Panc1 (cell line): ENCODE results near the gene SH3PXD2B. TPM values are rescaled to one million over a fixed set of nuclear protein-coding genes. Genes with fewer than 3 reads are reported as not detected.
A peak's percentile ranks its signal among the peaks of the same experiment; 100 is the strongest.

Experiments
- ATAC-seq: fragments of 200-7000 bp; cut with Tn5 transposase; 2 replicates; pipeline ENCODE4 v1.9.1; 2020; ENCODE audit warnings: mild to moderate bottlenecking, moderate library complexity
- BruUV-seq: library from RNA; stranded (reverse); fragments of 400-500 nt; replicated peaks from 2 replicates; lab custom pipeline; 2021; lab: Mats Ljungman, UMichigan
- CTCF ChIA-PET: fragments of 300-600 bp; sonication (Branson Sonifier 250); formaldehyde crosslinking; loops from one replicate; lab custom pipeline; 2022; ENCODE audit warnings: antibody characterized with exemption; lab: Charles Lee
- POLR2A ChIA-PET: fragments of 300-600 bp; sonication (Branson Sonifier 250); formaldehyde crosslinking; loops from one replicate; lab custom pipeline; 2022; ENCODE audit warnings: antibody characterized with exemption; lab: Charles Lee
- DNase-seq: peaks from one replicate; pipeline ENCODE4 v3.0.0-alpha.2; 2010; ENCODE audit warnings: low read depth, low spot score
- H3K27ac ChIP-seq: 2 replicates; pipeline ENCODE4 v1.5.1; 2011; ENCODE audit warnings: mild to moderate bottlenecking, low read length, inconsistent platforms
- H3K27me3 ChIP-seq: fragments of 200-500 bp; sonication (Bioruptor generic); 2 replicates; pipeline ENCODE4 v1.6.0; 2014; ENCODE audit warnings: low read length, inconsistent platforms; ENCODE audit not compliant: control insufficient read depth, insufficient read depth
- H3K36me3 ChIP-seq: fragments of 200-500 bp; sonication (Bioruptor generic); 2 replicates; pipeline ENCODE4 v1.5.1; 2014; ENCODE audit warnings: inconsistent platforms, mild to moderate bottlenecking, low read length, moderate library complexity; ENCODE audit not compliant: control insufficient read depth, insufficient read depth
- H3K4me1 ChIP-seq: 2 replicates; pipeline ENCODE4 v1.5.1; 2011; ENCODE audit warnings: inconsistent platforms, mild to moderate bottlenecking, low read length, moderate library complexity; ENCODE audit not compliant: control insufficient read depth, insufficient read depth
- H3K4me3 ChIP-seq, 2 experiments: 2 replicates each; pipeline ENCODE4 v1.5.1; 2011 to 2012; ENCODE audit warnings: low read depth in 2 of 2, low read length in 2 of 2, mild to moderate bottlenecking in 2 of 2, inconsistent platforms in 1 of 2, moderate library complexity in 1 of 2
- H3K9me3 ChIP-seq: fragments of 200-500 bp; sonication (Bioruptor generic); 2 replicates; pipeline ENCODE4 v1.5.1; 2014; ENCODE audit warnings: low read depth, mild to moderate bottlenecking, inconsistent platforms, low read length, moderate library complexity; ENCODE audit not compliant: control insufficient read depth, insufficient read depth
- CTCF ChIP-seq: fragments of 450-650 bp; IDR thresholded peaks from 2 replicates; pipeline ENCODE4 v1.5.1; 2017; ENCODE audit warnings: mild to moderate bottlenecking
- POLR2AphosphoS5 ChIP-seq: IDR thresholded peaks from 2 replicates; pipeline ENCODE4 v1.6.1; 2012; ENCODE audit warnings: mild to moderate bottlenecking, low read depth, low read length, moderate library complexity
- SIN3A ChIP-seq: IDR thresholded peaks from 2 replicates; pipeline ENCODE4 v1.6.1; 2012; ENCODE audit warnings: low read depth, mild to moderate bottlenecking, low read length, moderate library complexity, borderline replicate concordance; ENCODE audit not compliant: insufficient read depth
- TCF7L2 ChIP-seq: IDR thresholded peaks from 2 replicates; pipeline ENCODE4 v1.6.1; 2011; ENCODE audit warnings: mild to moderate bottlenecking, low read depth, low read length, inconsistent platforms
- in situ Hi-C: cut with HindIII; loops from 2 replicates; pipeline ENCODE4 v1.10.0; 2016; ENCODE audit warnings: low sequenced_read_pairs, low pct_unique_long_range_greater_than_20kb
- intact Hi-C: fragments of 100-400 bp; cut with micrococcal nuclease; formaldehyde crosslinking; loops from one replicate; pipeline ENCODE4 v1.10.0; 2022; ENCODE audit not compliant: unreplicated experiment
- total RNA-seq: library from RNA; stranded (reverse); gene quantifications from one replicate; pipeline ENCODE4 v1.2.1, GENCODE V29; 2021; ENCODE audit not compliant: unreplicated experiment
- TF ChIP-seq, protein P1 (sequence below), 2 experiments: IDR thresholded peaks; 2 replicates each; pipeline ENCODE4 v1.6.1; 2011 to 2012; ENCODE audit warnings: low read depth in 2 of 2, control low read depth in 1 of 2, low read length in 1 of 2, mild to moderate bottlenecking in 1 of 2, moderate library complexity in 1 of 2; ENCODE audit not compliant: insufficient read depth in 1 of 2

SH3PXD2B gene
- total RNA-seq, 1 experiment from 2014 or later, result 39.7 TPM

GRCh38 chr5:172311605-172312004 is 142.7 kb downstream of the SH3PXD2B start:
- in situ Hi-C loops, result no loop called here
- ChIA-PET POLR2A (no interaction called here), CTCF (no interaction called here)
- Histone ChIP-seq H3K9me3 (no peaks in the 10 kb centered on the region), H3K36me3 (no peaks in the 10 kb centered on the region), H3K4me3 (no peak overlapping the region), H3K4me1 (peaks cover 14% of the 10 kb centered on the region), H3K27ac (peak overlapping the region; percentile 34; the same call in 1 of the 2 replicates), H3K27me3 (no peaks in the 10 kb centered on the region)
- ATAC-seq, result no peak
- TF ChIP-seq POLR2AphosphoS5, result no peak
- TF ChIP-seq TCF7L2, result no peak
- TF ChIP-seq SIN3A, result no peak
- TF ChIP-seq, protein P1, sequence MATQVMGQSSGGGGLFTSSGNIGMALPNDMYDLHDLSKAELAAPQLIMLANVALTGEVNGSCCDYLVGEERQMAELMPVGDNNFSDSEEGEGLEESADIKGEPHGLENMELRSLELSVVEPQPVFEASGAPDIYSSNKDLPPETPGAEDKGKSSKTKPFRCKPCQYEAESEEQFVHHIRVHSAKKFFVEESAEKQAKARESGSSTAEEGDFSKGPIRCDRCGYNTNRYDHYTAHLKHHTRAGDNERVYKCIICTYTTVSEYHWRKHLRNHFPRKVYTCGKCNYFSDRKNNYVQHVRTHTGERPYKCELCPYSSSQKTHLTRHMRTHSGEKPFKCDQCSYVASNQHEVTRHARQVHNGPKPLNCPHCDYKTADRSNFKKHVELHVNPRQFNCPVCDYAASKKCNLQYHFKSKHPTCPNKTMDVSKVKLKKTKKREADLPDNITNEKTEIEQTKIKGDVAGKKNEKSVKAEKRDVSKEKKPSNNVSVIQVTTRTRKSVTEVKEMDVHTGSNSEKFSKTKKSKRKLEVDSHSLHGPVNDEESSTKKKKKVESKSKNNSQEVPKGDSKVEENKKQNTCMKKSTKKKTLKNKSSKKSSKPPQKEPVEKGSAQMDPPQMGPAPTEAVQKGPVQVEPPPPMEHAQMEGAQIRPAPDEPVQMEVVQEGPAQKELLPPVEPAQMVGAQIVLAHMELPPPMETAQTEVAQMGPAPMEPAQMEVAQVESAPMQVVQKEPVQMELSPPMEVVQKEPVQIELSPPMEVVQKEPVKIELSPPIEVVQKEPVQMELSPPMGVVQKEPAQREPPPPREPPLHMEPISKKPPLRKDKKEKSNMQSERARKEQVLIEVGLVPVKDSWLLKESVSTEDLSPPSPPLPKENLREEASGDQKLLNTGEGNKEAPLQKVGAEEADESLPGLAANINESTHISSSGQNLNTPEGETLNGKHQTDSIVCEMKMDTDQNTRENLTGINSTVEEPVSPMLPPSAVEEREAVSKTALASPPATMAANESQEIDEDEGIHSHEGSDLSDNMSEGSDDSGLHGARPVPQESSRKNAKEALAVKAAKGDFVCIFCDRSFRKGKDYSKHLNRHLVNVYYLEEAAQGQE (IDR thresholded peaks at IDR 0.05; ENCODE audit: insufficient read depth in 1 of 2, low read depth in 2 of 2, low read length in 1 of 2), result no peak
- no peak for TF ChIP-seq CTCF
- intact Hi-C loops, result no loop called here
- no peak for DNase-seq
- no TSS peak for BruUV-seq

DNA sequence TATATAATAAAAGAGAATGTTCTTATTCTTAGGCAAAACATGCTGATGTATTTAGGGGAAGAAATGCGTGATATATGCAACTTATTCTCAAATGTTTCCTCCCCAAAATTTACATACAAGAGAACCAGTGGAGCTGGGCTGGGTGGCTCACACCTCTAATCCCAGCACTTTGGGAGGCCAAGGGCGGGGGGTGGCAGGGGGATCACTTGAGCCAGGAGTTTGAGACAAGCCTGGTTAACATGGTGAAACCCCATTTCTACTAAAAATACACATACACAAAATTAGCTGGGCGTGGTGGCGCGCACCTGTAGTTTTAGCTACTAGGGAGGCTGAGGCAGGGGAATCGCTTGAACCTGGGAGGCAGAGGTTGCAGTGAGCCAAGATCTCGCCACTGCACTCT is 143.3 kb downstream of the SH3PXD2B start:
- BruUV-seq, result no TSS peak
- H3K27ac ChIP-seq, result no peak overlapping the region
- H3K4me1 ChIP-seq, result peaks cover 14% of the 10 kb centered on the region
- H3K4me3 ChIP-seq, result no peak overlapping the region
- ChIA-PET CTCF (no interaction called here), POLR2A (no interaction called here)
- ATAC-seq (no peak), DNase-seq (no peak)
- in situ Hi-C loops, result no loop called here
- intact Hi-C loops, result no loop called here
- TF ChIP-seq, protein P1 (IDR thresholded peaks at IDR 0.05; ENCODE audit: insufficient read depth in 1 of 2, low read depth in 2 of 2, low read length in 1 of 2), result no peak
- no peaks in the 10 kb centered on the region for H3K9me3 ChIP-seq
- H3K36me3 ChIP-seq, result no peaks in the 10 kb centered on the region
- no peaks in the 10 kb centered on the region for H3K27me3 ChIP-seq
